ELF-1 (cell line): Measurements from ENCODE around the gene PTOV1.
A peak's percentile ranks its signal among the peaks of the same experiment; 100 is the strongest.

Source experiments
- DNase-seq: peaks from one replicate; pipeline ENCODE4 v3.0.0-alpha.2; 2016; ENCODE audit warnings: low read depth, low spot score

Gene PTOV1

DNA sequence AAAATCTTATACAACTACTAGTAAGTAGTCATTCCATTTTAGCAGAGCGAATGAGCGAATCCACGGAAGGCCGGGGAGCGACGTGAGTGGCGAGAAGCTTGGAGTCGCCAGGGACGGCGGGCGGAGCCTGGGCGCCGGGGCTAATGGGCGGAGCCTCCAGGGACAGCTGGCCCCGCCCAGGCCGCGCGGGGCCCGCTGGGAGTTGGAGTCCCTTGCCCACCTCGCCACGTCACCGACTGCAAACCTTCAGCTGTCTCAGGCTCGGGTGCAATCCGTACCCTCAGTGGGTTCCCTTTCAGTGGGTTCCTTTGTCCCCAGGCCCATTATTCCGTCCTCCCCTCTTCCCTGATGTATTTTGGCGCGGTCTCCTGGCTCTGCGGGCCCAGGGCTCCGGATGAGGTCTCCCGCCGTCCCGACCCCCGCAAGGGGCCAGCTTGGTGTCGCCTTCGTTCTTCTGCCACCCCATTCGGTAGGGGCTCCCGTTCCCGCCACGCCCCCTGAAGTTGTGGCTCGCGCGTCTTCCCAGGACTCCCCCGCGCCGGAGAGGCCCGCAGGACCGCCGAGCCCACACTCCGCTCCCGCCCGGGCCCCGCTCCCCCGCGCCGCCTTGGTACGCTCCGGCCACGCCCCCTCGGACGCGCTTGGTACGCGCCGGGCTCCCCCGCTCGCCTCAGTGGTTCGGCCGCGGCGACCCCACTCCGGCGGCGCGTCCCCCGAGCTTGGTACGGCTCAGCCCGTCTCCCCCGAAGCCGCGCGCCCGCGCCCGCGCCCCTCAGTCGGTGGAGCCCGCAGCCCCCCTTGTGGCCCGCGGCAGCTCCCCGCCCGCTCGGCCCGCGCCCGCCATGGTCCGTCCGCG lies at the start of gene PTOV1:
Gene PTOV1 (plus strand): TSS at position 673 of the 856 bp plus-strand sequence.
- DNase-seq = peak; percentile 94

DNA sequence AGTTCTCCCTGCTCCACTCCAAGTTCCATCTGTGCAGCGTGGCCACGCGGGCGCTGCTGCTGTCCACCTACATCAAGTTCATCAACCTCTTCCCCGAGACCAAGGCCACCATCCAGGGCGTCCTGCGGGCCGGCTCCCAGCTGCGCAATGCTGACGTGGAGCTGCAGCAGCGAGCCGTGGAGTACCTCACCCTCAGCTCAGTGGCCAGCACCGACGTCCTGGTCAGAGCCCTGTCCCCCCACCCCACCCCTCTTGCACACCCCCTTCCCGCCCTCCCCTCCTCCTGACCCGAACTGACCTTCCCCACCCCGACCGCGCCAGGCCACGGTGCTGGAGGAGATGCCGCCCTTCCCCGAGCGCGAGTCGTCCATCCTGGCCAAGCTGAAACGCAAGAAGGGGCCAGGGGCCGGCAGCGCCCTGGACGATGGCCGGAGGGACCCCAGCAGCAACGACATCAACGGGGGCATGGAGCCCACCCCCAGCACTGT lies 49.5 kb upstream of the PTOV1 start:
- DNase-seq = no peak

DNA sequence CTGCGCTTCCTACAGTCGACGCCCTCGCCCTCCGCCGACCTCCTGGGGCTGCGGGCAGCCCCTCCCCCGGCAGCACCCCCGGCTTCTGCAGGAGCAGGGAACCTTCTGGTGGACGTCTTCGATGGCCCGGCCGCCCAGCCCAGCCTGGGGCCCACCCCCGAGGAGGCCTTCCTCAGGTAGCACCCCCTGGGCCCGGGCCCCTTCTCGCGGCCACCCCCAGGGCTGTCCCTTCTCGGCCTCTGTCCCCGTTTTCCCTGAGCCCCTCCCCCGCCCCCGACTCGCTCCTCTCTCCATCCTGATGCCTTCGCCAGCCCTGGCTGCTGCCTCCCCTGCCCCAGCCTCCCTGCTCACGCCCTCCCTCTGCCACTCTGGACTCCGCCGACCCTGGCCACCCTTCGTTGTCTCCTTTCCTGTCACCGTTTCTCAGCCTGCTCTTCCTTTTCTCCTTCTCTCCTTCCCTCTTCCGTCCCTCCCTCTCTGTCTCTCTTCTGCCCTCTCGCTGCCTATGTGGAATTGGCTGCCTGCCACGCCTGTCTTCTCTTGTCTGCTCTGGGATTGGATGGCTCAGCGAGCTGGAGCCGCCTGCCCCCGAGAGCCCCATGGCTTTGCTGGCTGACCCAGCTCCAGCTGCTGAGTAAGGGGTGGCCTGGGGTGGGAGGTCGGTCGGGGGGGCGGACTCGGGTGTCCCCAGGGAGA lies 48.8 kb upstream of the PTOV1 start:
- peak; percentile 83 for DNase-seq

GRCh38 chr19:49802836-49803528 lies 48.0 kb upstream of the PTOV1 start:
- DNase-seq = no peak

GRCh38 chr19:49803529-49803856 lies 47.5 kb upstream of the PTOV1 start:
- DNase-seq = no peak

DNA sequence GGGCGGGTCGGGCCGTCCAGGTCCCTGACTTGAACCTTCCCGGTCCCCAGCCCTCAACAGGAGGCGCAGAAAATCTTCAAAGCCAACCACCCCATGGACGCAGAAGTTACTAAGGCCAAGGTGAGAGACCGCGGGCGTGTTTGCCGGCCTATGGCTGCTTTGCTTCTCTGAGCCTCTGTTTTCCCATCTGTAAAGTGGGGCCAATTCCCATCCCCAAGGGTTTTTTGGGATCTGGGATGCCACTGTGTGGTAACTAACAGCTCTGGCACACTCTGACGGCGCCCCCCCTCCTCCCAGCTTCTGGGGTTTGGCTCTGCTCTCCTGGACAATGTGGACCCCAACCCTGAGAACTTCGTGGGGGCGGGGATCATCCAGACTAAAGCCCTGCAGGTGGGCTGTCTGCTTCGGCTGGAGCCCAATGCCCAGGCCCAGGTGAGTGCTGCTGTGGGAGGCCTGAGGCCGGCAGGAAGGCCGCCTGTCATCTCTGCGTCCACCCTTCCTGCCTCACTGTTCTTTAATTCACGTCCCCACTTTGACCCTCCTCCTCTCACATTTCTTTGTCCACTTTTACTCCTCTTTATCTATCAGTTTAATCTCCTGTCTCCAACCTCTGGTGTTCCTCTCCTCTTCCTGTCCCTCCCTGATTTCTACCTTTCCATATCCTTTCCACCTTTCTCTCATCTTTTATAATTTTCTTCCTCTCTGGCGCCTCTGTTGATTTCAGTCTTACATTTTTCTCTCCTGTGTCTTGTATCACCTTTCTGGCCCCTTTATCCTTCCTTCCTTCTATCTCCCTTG lies 44.9 kb upstream of the PTOV1 start:
- DNase-seq = no peak

DNA sequence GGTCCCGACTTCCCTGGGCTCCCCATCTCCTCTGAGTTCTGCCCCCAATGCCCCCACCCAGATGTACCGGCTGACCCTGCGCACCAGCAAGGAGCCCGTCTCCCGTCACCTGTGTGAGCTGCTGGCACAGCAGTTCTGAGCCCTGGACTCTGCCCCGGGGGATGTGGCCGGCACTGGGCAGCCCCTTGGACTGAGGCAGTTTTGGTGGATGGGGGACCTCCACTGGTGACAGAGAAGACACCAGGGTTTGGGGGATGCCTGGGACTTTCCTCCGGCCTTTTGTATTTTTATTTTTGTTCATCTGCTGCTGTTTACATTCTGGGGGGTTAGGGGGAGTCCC lies 44.4 kb upstream of the PTOV1 start:
- DNase-seq = no peak

DNA sequence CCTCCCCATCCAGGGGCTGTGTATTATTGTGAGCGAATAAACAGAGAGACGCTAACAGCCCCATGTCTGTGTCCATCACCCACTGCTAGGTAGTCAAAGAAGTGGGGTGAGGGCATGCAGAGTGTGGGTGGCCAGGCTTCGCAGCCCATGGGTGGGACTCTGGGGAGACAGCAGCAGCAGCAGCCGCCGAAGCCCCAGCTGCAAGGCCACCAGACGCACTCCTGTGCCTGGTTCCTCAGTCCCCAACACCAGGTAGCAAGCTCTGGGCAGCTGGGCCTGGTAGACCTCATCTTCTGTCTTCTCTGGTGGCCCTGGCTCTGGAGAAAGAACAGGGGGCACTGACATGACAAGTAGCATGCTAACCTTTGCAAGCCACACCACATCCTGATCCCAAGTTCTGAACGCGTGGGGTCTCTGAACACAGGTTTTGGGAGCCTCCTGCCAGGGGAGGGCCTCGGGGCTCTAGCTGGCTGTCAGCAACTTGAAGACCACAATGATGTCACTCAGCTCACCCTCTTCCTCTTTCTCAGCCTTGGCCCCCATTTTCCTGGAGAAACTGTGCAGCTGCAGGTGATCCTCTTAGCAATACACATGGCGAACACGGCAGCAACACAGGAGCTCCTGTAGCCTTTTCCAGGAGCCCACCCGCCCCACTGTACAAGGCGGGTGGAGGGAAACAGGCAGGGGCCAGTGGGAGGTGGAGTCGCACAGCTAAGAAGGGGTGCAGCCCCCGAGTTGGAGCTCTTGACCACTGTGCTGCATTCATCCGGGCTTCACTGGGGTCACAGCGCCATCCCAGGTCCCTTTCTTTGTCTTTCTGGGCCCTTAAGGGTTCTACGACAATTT lies 43.7 kb upstream of the PTOV1 start:
- DNase-seq = no peak

GRCh38 chr19:49807904-49808675 lies 42.9 kb upstream of the PTOV1 start:
- DNase-seq = no peak

- peak; percentile 95 for DNase-seq
Measured at GRCh38 chr19:49808711-49809159, 42.2 kb upstream of the PTOV1 start.

DNA sequence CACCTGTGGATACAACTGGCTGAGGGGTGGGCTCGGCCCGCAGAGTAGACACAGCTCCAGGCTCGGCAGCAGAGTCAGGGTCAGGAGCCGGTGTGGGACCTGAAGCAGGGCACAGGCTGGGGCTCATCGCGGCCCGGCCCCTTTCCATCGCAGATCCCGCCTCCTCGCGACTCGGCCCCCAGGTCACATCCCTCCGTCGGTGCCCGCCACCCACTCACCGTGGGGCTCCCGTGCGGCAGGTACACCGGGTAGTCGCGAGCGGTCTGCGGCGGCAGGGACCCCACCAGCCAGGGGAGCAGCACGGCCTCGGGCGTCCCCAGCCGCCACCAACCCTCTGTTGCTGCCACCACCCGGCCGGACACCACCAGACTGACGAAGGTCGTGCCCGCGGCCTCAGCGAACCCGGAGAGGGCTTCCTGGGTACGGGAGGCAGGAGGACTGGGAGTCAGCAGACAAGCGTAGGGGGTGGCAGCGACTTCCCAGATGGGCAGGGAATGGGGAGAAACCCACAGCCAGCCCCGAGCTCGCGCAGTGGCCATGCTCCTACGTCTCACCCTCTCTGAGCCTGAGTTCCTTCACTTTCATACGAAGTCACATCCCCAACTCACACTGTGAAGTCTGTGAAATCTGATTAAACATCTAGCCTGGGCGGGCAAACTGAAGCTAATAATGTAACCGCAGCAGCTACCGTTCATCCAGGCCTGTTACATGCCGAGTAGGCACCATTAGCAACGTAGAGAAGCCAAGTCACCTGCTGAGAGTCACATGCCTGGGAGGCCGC lies 41.6 kb upstream of the PTOV1 start:
- DNase-seq = peak; percentile 70

DNA sequence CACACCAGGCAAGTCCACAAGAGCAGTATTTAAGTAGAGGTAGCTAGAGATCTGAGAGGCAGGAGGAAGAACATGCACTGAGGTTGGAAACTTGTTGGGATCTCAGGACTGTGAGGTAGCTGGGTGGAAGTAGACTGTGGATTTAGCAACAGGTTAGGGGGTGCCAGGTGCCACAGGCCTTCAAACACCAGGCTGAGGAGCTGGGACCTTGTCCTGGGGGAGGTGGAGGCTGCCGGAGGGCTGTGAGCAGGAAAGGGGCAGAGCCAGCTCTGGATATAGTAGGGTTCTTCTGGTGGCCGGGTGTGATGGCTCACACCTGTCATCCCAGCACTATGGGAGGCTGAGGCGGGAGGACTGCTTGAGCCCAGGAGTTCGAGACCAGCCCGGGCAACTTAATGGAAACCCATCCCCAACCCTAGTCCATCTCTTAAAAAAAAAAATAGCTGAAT lies 41.0 kb upstream of the PTOV1 start:
- DNase-seq = no peak

DNA sequence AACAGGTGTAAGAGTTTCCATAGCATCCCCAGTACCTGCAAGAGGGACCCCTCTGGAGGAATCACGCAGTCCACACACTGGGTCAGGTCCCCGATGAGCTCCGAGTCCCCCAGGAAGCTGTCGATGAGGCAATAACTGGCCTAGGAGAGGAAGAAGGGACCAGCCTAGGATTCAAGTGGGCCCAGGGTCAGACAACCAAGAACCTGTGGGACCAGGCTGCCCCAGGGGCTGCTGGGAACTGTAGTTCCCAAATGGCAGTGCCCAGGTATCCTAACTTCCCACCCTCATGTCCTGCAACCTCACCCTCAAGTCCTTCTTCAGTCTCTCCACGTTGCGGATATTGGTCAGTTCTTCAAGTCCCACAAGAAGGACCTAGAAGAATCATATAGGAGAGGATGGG lies 39.6 kb upstream of the PTOV1 start:
- DNase-seq = no peak

- no peak for DNase-seq
Measured at GRCh38 chr19:49812452-49812996, 38.4 kb upstream of the PTOV1 start.

DNA sequence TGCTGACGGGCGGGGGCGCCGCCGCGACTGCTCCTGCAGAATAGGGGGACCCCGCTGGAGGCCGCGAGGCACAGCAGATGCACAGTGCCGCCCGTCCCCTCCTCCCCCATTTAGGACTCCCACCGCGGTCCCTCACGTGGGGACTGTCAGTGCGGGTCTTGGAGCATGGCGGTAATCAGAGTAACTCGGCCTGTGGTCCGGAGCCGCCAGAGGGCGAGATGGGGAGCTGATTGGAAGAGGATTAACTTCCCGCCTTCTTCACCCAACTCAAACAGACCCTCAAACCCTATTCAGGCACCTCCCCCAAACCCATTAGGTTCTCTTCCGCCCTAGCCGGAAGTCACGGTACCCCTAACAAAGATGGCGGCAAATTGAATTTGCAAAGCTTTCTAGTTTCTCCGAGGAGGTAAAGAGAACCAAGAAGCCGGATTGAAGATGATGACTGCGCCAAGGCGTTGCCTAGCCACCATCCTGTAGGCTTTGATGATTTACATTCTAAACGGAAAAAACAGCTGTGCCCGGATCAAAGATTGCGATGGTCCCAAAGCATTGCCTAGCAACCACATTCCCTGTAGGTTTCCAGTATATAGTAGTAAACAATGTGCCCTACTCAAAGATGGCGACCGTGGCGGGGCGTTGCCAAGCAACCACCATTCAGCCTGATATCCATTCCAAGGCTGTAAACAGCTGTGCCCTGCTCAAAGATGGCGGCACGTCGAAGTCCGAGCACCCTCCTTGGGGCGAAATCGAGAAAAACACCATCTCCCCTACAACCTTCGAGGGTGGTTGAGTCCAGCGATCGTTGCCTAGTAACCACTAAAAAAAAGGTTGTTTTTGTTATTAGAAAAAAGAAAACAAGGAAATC lies 37.7 kb upstream of the PTOV1 start, which contains the start of gene FUZ:
Gene FUZ (minus strand): TSS at position 296 of the 865 bp plus-strand sequence. CDS start 186 bp downstream, at position 110.
- DNase-seq = peak; percentile 99

DNA sequence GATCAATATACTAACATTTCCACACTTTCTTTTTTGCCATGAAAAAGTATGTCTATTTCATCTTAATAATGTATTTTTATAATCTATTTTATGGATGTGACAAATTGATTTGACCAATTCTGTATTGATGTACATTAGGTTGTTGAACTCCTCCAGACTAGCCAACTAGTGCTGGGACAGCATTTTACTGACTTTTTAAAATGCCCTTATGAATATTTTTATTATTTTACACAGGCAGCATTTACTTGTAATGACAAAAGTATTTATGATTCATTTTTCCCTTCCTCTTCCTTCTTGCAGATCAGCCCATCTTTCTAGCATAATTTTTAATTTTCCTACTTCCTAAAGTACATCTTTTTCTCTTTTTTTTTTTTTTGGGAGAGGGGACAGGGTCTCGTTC lies 36.9 kb upstream of the PTOV1 start:
- no peak for DNase-seq

DNA sequence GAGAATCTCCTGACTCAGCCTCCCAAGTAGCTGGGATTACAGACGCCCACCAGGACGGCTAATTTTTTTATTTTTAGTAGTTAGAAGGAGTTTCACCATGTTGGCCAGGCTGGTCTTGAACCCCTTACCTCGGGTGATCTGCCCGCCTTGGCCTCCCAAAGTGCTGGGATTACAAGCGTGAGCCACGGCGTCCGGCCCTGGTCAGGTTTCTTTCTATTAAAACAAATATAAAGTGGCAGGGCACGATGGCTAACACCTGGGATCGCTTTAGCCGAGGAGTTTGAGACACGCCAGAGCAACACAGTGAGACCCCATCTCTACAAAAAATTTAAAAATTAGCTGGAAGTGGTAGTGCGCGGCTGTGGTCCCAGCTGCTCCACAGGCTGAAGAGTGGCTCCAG lies 34.4 kb upstream of the PTOV1 start:
- DNase-seq = no peak
